PC-3 (cell line): ENCODE data around the gene DACT2.

ENCODE experiments used
- EZH2 ChIP-seq: fragments of 300-600 bp; sonication (generic); IDR thresholded peaks from one replicate; pipeline ENCODE4 v1.6.1; 2017; ENCODE audit warnings: antibody characterized with exemption, mild to moderate bottlenecking, low read length; ENCODE audit not compliant: unreplicated experiment
- TF ChIP-seq, protein P1 (sequence below): fragments of 300-600 bp; sonication (generic); conservative IDR thresholded peaks from 2 replicates; pipeline ENCODE4 v1.5.1; 2017; ENCODE audit warnings: antibody characterized with exemption, low read depth, mild to moderate bottlenecking, low read length

- TF ChIP-seq, protein P1, sequence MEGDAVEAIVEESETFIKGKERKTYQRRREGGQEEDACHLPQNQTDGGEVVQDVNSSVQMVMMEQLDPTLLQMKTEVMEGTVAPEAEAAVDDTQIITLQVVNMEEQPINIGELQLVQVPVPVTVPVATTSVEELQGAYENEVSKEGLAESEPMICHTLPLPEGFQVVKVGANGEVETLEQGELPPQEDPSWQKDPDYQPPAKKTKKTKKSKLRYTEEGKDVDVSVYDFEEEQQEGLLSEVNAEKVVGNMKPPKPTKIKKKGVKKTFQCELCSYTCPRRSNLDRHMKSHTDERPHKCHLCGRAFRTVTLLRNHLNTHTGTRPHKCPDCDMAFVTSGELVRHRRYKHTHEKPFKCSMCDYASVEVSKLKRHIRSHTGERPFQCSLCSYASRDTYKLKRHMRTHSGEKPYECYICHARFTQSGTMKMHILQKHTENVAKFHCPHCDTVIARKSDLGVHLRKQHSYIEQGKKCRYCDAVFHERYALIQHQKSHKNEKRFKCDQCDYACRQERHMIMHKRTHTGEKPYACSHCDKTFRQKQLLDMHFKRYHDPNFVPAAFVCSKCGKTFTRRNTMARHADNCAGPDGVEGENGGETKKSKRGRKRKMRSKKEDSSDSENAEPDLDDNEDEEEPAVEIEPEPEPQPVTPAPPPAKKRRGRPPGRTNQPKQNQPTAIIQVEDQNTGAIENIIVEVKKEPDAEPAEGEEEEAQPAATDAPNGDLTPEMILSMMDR, result no peak
- no peak for TF ChIP-seq EZH2
These were observed 15.4 kb downstream of the DACT2 start for GRCh38 chr6:168303982-168304751.
